Inflammatory macrophage (primary cell): Measurements from ENCODE around the gene NTNG2.

ENCODE experiments used
- DNase-seq, 2 donors: peaks; one replicate each; pipeline ENCODE4 v3.0.0-alpha.2; 2020 to 2022

NTNG2 gene

DNA sequence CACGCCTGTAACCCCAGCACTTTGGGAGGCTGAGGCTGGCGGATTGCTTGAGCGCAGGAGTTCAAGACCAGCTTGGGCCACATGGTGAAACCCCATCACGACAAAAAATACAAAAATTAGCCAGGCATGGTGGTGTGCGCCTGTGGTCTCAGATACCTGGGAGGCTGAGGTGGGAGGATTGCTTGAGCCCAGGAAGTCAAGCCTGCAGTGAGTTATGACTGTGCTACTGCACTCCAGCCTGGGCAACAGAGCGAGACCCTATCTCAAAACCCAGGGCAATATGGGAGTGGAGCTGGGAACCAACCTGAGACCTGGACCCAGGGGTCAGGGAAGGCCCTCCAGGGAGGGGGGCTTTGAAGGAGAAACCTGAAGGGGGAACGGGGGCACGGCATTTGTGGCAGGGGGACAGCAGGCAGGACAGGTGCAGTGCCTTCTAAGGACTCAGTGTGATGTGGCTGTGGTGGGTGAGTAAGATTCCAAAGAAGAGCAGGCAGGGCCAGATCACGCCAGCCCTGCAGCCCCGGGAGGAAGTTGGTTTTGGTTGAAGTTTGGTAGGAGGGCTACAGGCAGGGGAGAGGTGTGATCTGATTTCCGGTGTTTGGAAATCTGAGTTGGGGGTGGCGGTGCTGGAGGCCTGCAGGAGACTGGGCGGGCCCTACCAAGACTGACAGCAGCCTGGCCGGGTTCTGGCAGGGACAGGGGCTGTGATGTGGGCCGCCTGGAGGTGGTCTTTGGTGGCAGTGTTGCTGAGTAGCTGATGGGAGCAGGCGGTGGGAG, 46.2 kb downstream of the NTNG2 start:
- no peak for DNase-seq

DNA sequence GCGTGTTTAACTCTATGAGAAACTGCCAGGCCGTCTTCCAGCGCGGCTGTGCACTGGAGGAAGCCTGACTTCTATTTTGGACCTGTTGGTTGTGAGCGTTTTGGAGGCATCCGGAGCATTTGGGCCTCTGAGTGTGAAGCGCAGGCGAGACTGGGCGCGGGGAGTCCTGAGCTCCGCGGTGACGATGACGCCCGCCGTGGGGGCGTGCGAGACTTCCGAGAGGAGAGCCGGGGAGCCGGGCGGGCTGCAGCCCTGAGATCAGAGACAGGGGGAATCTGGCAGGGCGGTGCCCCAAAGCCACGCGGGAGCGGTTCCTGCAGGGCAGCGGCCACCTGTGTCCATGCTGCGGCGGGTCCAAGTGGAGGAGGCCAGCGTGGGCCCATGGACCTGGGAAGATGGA, 47.4 kb downstream of the NTNG2 start:
- DNase-seq: no peak

DNA sequence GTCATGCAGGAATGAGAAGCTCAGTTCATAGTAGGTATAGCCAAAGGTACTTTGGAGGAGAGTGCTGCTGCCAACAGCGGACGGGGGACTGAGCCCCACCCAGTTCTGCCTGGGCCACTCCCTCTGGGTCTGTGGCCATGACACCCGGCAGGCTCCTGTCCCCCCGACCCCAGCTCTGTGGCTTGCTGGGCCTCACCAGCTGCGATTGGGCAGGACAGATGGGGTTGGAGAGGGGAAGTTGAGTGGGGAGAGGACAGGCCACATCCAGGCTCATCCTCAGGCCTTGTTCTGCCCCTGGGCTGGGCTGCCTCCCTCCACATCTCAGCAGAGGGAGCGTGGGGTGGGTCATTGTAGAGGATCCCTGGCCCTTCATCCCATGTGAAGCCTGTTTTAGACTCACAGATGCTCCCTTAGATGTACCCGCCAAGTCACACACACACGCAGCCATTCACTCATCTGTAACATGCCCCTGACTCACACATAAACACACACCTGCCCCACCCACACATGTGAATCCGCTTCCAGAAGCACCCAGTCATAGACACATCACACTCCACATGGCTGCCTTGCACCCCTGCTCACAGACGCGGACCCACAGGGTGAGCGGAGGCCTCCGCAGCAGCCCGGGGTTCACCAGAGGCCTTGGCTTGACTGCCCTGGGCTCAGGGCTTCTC, 48.8 kb downstream of the NTNG2 start:
- no peak for DNase-seq

DNA sequence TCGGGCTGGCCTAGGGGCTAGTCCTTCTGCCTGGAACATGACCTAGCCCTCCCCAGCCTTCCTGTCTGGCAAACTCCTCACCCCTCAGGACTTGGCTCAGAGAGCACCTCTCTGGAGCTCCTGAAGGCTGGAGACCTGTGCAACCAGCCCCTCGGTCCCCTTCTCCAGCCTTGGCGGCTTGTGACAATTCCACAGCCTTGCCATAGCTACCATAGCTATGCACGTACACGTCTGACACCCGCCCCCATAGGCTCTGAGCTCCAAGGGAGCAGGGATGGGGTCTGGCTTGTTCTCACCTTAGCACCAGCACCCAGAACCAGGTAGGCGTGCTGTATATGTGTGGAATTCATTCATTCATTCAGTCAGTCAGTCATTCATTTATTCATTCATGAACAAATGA, 49.7 kb downstream of the NTNG2 start:
- no peak for DNase-seq

DNA sequence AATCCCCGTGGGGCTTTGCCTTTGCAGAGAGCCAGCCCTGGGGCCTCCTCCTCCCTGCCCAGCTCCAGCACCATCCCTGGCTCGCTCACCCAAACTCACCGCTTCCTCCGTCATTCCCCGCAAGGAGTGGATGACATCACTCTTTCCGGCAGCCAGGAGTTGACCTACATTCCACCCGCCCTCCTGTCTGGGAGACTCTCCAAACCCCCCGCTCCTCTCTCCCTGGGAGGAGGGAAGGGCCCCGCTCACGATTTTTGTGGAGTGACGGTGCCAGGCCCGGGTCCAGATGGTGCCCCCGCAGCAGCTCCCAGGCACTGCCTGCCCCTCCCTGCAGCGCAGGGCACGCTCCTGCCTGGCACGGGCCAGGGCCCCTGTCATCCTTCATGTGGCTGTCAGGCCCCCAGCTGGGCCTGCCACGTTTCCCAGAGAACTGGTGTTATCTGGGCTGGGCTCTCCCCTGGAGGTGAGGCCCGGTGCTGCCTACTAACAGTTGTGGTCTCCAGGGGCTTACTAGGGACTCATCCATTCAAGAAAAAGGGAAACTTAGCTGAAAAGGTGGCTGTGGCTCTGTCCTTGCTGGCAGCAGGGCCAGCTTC, 52.3 kb downstream of the NTNG2 start:
- no peak for DNase-seq

DNA sequence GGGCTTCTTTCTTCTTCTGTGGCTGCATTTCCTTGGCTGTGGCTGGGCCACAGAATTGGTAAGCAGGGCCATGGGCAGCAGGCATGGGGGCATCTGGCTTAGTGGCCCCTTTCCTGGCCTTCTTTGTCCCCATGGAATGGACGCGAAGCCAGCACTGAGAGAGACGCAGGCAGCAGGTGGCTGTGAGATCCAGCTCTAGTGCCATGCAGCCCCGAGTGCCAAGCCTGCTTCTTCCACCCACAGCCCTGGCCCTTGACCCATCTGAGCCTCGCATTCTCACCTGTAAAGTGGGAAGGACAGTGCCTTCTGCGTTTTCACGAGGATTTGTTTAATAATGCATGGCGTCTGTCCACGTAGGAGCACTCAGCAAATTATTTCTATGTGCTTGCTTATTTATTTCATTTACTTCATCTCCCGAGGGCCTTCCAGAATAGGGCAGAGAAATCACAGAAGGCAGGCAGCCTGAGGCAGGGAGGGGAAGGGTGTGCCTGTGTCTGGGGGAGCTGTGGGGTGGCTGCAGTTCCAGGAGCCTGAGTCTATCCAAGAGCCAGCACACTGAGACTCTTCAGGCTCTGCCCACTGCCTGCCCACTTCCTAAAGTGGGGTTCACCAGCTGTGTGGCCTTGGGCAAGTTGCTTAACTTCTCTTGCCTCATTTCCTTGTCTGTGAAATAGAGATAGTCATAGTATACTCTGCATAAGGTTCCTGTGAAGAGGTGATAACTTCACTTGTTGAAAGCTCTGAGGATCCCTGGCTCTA, 55.2 kb downstream of the NTNG2 start:
- DNase-seq: peak; percentile 92 to 94

DNA sequence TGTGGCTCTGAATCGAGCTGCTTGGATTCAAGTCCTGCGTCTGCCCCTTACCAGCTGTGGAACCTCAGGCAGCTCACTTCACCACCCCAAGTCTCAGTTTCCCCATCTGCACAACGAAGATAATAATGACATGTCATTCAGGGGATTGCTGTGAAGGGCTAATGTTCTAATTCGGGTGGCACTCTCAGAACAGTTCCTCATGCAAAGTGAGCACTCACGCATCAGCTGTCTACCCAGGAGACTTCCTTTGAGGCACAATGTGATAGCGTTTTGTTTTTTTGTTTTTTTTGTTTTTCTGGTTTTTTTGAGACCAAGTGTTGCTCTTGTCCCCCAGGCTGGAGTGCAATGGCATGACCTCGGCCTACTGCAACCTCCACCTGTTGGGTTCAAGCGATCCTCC, 56.4 kb downstream of the NTNG2 start:
- peak; percentile 20 to 46 for DNase-seq

DNA sequence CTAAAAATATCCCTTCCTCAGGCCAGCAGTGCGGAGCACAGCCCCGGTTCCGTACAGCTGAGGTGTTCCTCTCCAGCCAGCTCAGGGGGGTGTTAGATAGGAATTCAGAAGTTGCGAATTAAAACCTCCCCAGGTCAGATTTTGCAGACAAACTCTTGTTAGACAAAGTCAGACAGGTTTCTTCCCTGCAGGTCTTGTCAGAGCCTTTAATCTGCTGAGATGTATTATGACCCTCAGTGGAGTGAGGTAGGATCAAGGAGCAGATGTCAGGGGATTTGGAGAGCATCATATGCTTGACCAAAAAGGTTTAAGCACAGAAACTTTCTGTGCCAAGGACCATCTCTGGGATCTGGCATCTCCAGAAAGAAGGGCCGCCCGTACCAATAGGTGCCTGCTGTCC, 60.1 kb downstream of the NTNG2 start:
- no peak for DNase-seq

DNA sequence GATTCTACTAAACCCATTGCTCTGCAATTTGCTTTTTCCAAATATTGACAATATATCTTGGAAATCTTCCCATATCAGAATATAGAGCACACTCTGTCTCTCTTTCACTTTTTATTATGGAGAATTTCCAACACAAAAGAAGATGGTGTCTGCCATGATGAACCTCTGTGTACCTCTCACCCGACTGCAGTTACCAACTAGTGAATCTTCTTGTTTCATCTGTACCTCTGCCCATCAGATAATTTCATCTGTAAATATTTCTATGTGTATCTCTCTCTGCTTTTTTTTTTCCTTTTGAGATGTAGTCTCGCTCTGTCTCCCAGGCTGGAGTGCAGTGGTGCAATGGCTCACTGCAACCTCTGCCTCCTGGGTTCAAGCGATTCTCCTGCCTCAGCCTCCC, 62.8 kb downstream of the NTNG2 start:
- no peak for DNase-seq

DNA sequence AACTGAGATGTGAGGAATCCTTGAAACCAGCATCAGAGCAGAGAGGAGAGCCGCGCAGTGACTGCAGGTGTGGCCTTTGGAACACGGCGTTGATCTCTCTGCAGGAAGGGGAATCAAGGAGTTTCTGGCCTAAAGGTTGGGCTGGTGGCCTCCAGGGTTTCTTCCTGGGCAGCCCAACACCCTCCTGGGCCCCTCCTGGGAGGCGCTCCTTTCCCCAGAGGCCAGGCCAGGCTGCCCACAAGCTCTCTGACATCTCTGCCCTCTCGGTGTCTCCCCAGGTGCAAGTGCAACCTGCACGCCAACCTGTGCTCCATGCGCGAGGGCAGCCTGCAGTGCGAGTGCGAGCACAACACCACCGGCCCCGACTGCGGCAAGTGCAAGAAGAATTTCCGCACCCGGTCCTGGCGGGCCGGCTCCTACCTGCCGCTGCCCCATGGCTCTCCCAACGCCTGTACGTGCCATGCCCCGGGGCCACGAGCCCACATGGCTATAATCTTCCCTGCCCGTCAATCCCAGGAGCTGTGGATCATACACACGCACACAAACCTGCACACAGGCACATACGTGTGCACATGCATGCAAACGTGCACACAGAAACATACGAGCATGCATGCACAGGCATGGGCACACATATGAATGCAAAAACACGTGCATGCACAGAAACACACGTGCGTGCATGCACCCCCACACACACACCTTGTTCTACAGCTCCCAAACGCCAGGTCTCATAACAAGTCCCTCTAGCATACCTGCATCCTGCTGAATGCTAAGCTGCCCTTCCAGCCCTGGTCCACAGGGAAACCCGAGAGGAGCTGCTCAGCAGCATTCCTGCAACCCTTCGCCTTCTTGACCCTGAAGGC, 64.9 kb downstream of the NTNG2 start:
- DNase-seq: no peak

DNA sequence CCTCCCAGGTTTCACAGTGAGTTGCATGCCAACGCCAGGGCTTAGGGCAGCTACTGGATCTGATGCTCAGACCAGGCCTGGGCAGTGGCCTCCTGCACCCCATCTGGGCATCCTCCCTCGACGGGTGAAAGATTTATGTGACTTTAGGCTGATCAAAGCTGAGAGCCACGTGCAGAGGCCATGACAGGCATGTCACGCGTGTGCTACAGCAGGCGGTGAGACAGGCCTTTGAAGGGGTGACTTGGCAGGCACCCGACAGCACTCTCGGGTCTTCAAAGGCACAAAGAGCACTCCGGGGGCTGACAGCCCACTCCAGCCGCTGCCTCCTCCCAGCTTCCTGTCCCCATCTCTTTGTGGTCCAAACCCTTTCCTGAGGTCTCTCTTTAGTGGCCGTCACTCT, 66.2 kb downstream of the NTNG2 start:
- DNase-seq: no peak

DNA sequence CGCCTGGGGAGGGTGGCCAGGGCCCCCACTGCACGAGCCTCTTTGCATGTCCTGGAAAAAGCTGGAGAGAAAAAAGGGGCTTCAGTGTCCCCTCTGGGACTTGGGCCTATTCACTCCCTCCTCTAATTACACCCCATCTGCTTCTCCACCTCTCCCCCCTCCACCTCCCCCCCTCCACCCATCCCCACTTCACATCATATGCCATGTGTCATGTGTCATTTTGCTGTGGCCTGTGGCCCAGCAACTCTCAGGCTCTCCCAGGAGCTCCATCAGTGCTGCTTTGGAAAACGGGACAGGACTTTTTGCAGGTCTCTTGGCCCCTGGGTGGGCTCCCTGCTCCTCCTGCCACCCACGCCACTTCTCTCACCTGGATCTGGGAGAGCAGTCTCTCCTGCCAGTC, 68.7 kb downstream of the NTNG2 start:
- no peak for DNase-seq

DNA sequence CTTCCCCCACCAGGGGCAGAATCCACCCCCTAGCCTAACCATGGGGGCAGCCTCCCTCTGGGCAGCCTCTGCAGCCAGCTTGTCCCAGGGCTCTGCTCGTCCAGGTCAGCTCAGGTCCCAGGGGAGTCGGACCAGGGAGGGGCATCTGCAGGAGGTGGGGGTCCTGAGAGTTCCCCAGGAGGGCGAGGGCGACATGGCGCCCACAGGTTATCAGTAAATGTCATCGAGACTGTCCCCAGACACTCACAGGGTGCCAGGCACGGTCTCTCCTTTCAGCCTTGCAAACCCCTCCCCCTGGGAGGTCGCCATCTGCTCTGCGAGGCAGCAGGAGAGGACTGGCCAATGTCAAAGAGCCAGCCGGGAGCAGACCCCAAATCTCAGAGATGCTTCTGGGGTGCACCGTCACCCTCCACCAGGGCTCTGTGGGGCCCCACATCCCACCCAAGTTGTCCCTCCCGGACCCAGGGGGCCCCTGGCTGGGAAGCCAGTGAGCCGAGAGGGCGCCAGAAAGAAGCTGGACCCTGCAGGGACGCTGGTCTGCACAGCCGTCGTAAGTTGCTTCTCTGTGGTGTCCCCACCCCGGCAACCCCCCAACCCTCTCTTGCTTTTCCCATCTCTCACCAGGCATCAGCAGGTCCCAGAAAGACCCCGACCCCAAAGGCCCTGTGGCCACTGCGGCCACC, 69.3 kb downstream of the NTNG2 start:
- no peak for DNase-seq

DNA sequence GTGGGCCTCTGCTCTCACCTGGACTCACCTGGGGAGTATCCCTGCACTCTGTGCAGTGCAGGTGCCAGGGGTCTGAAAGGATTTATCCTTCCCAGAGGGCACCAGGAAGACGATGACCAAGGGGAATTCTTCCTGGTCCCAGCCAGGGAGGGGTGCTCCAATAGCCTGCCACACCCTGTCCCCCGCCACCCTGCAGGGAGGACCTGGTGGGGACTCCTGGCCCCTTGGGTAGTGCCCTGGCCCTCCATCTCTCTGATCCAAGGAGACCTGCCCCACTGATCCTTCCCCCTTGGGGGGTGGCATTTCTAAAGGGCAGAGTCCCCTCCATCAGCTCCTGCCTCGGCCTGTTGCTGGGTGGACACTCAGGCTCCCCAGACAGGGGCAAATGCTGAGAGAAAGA, 70.7 kb downstream of the NTNG2 start:
- no peak for DNase-seq

DNA sequence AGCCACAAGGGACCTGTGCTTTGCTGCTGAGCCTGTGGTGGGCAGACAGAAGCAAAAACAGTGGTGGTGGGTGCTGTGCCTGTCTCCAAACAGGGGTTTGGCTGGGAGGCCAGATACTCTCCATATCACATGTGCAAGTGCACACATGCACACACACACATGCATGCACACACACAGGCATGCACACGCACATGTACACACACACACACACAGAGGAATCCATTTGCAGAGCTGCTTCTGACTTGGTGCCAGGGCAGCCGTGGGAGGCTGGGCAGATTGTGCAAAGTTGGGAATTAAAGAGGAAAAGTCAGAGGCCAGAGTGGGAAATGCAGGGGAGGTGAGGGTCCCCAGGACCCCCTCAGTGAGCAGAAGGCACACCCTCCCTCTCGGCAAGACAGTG, 71.3 kb downstream of the NTNG2 start:
- DNase-seq: no peak

DNA sequence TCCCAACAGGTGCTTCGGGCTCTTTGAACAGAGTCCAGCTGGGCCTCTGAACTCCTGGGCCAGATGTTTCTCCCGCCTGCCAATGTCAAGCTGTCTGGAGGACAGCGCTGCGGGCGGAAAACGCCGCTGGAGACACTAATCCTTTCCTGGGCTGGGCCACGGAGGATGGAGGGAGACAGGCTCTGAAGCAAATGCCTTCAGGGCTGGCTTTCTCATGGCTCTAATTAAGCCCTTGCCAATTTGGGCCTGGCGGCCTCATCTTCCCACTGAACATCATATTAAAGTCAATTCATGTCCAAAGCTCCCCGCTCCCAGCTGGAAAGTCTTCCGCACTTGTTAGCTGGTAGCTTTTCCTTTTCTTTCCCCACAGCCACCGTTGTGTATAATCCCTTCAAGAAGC, 72.7 kb downstream of the NTNG2 start:
- DNase-seq: no peak

DNA sequence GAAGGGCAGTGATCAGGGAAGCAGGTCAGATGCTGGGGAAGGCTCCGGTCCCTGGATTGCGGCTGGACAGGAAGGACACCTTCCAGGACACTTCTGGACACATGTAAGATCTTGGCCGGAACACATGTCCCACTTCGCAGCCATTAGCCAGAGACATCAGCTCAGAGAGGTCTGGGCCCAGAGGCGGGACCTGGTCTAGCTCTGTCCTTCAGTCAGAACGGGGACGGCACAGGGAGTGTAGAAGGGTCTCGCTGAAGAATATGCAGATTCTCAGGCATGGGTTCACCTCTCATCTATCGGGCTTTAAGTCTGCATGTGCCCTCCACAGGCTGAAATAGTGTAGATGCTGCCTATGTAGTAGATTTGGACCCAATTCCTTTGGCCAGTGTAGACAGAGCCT, 73.3 kb downstream of the NTNG2 start:
- DNase-seq: no peak

DNA sequence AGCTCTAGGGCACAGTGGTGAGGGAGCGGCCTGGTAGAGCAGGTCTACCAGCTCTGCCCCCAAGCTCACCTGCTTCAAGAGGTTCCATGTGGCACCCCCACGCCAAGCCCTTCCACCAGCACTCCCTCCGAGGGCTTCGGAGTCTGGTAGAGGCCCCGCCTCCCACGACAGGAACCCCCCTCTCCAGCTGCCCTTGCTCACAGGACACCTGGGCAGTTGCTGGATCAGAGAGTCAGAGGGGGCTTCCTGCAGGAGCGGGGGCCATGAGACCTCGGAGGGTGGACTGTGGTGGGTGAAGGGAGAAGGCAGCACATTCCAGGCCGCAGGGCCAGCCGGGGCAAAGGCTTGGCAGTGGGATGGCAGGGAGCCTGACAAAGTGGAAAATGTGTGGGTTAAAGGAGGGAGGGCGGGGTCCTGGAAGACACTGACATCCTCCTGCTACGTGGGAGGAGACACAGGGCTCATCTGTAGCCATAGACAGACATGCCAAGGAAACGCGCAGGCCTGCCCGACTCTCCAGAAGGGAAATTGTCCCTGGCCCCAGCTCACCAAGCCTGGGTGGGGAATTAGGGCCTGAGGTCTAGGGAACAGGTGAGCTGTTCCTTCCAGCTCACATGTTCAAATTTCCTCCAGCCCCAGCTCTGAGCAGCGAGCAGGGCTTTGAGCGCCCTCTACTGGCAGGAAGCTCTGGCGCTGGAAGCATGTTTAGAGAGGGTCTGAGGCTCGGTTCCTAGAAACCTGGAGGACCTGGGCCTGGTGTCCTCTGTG, 74.2 kb downstream of the NTNG2 start:
- peak; percentile 72 to 74 for DNase-seq

DNA sequence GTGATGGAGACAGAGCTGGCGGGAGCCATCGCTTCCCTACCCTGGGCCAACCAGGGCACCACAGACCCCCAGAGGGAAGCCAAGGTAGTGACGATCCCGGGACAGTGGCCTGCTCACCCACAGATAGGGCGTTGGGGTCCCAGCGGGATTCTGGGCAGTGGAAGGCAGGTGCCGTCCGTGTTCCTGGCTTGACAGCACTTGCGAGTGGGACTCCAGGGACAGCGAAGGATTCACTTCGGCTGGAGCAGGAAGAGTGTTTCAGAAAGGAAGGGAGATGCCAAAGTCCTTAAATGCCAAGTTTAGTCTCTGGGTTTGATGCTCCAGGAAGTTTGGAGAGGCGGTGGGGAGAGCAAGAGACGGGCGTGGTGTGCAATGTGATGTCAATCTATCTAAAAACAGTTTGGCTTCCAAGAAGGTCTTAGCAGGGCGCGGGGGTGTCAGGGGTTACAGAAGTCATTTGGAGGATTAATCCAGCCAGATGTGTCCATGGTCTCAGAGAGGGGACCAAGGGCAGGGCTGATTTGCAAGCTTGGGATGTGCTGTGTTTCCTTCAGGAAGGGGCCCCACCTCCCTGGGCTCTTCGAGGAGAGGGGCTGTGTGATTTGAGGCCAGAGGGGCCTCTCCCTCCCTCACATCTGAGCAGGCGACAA, 74.9 kb downstream of the NTNG2 start:
- no peak for DNase-seq

DNA sequence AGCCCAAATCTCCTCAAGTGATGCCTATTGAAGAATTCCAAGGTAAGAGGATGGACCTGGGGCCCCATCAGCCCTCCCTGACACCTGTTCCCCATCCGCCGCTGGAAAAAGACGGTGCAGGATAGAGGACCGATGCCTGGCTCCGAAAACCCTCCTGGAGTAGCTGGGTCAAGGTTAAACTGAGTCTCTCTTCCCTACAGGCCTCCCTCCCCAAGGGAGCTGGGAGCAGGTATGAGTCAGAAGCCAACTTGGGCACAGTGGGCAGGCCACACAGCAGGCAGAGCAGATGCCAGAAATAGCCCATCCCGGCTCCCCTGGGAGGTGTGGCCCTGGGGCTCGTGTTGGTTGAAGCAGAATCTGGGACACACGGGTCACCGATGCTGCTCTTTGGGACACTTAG, 75.6 kb downstream of the NTNG2 start:
- no peak for DNase-seq
